T-helper 2 cell (primary cell): ENCODE results near the gene DNAJC28.
A peak's percentile ranks its signal among the peaks of the same experiment; 100 is the strongest.
"Not testable (repeated sequence)": the region's sequence is repeated elsewhere in the genome, so short reads cannot be mapped to it uniquely, and the experiment has no call there.

Experiments used
- DNase-seq, 5 experiments: peaks; one replicate each; pipeline versions ENCODE4 v3.0.0 to v3.0.0-alpha.2; 2012 to 2022

Gene DNAJC28

DNA sequence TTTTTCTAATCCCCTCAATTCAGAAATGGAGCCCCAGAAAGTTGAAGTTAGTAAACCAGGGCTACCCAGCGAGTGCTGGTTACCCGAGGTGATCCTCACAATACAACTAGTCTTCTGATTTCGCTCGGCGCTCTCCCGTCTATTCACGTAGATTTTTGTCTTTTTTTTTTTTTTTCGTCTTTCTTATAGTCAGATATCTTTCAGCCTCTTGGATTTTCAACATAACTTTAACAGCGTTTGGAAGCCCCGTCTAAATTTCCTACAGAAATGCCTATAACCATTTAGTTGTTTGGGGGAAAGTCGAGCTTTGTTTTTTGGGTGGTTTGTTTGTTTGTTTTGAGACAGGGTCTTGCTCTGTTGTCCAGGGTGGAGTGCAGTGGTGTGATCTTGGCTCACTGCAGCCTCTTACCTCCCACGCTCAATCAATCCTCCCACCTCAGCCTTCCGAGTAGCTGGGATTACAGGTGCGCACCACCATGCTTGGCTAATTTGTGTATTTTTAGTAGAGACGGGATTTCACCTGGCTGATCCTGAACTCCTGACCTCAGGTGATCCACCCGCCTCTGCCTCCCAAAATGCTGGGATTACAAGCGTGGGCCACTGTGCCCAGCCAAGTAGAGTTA, 10.9 kb downstream of the DNAJC28 start:
- DNase-seq = no peak

DNA sequence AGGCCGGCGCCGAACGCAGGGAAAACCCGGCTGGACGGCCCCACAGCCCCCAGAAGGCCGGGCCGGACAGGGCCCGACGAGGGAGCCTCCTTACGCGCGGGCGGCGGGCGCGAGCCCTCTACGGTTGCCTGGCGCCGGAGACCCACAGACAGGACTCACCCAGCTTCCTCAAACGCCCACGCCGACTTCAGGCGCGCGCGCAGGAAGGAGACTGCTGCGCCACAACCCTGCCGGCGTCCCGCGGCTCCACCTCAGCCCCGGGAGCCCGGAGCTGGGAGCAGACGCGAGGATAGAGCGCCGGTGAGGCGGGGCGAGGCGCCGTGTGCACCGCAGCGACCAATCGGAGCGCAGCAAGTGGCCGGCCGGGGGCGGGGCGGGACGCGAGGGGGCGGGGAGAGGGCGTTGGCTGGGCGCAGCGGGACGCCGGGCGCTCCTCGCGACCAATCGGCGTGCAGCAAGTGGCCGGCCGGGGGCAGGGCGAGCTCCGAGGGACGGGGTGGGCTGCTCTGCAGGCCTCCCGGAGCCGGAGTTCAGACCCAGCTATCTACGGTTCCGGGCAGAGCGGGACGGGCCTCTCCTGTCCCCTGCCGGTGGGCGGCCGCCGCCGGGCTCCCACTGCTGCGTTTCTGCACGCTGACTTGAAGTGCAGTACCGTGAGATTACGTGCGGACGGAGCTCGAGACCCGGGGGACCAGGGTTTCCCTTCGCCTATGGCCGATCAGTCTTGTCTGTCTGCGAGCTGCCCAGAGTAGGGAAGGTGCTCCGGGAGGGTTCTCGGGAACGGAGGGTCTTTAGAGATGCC, 11.6 kb downstream of the DNAJC28 start, which contains the start of gene TMEM50B:
TMEM50B (minus strand) TSS at position 296 of the 802 bp plus-strand sequence. CDS start 11,089 bp downstream, outside the sequence.
- DNase-seq = peak; percentile 93 to 97 (median 96)

DNA sequence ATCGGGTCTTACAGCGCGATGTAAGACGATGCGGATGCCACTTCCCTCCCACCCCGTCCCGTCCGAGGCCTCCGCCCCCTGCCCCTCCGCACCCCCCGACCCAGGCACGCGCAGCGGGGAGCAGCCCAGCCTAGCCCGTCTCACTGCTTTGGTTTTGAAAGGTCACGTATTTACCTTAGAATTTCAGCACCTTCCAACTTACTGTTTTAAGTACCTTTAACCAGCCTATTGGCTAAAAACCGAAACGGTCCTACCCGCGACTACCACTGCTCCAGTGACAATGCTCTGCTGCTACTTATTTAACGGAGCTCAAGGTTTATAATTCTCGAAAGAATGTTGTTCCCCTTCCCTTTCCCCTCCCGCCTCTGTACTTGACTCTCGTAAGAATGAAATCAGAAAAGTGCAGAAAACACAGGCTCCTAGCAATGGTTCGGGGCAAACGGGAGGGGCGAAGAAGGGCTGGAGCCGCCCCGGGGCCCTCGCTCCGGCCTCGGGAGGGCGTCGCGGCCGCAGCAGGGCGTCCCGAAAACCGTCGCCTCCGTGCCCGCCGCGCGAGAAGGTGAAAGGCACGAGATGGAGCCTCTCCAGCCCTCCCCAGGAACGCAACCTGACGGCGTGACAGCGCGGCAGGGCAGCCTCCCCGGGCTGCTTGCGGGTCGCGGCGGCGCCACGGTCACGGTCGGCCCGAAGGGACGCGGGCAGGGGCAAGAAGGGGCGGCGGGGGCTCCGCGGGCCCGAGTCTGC, 12.4 kb downstream of the DNAJC28 start:
- peak in 4 of 5 experiments; percentile 15 to 67 (median 26) for DNase-seq

DNA sequence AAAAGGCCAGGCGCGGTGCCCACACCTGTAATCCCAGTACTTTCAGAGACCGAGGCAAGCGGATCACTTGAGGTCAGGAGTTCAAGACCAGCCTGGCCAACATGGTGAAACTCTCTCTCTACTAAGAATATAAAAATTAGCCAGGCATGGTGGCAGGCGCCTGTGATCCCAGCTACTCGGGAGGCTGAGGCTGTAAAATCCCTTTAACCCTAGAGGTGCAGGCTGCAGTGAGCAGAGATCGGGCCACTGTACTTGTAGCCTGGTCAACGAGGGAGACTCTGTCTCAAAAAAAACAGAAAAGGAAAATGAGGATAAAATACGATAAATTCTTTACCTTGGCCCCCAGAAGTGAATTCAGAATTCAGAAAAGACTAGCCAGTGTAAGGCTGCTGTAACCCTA, 13.3 kb downstream of the DNAJC28 start:
- DNase-seq = no peak

DNA sequence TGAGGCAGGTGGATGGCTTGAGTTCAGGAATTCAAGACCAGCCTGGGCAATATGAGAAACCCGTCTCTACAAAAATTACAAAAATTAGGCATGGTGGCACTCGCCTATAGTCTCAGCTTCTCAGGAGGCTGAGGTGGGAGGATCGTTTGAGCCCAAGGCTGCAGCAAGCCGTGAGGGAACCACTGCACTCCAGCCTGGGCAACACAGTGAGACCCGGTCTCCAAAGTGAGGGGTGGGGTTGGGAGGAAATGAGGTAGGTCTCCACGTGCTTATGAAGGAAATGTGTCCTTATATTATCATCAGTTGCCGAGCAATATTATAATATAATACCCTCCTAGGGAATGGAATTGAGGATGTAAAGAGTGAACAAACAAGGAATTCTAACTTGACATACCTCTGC, 14.4 kb downstream of the DNAJC28 start:
- no peak for DNase-seq

DNA sequence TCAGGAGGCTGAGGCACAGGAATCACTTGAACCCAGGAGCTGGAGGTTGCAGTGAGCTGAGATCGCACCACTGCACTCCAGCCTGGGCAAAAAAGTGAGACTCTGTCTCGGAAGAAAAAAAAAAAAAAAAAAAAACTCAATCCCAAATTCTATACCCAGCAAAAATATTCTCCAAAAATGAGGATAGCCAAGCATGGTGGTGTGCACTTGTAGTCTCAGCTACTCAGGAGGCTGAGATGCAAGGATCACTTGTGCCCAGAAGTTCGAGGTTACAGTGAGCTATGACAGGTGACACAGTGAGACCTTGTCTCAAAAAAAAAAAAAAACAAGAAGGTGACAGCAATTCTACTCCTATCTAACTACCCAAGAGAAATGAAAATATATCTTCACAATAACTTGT, 18.2 kb downstream of the DNAJC28 start:
- DNase-seq = no peak

DNA sequence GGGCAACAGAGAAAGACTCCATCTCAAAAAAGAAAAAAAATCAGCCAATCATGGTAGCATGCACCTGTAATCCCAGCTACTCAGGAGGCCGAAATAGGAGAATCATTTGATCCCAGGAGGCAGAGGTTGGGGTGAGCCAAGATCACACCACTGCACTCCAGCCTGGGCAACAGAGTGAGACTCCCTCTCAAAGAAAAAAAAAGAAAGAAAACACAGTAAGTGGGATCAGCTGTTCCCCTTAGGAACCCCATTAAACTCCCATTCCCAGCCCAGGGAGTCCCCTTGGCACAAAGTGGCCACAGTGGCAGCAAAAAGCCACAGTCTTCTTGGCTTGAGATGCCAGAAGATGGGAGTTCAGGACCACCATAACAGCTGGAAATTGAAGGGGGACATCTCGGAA, 20.8 kb downstream of the DNAJC28 start:
- no peak for DNase-seq

DNA sequence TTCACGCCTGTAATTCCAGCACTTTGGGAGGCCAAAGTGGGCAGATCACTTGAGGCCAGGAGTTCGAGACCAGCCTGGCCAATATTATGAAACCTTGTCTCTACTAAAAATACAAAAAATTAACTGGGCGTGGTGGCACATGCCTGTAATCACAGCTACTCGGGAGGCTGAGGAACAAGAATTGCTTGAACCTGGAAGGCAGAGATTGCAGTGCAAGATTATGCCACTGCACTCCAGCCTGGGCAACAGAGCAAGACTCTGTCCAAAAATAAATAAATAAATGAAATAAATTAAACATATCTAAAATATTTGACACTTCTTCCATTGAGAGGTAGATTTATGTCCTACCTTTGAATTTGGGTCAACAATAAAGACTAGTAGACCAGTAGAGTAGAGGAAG, 22.3 kb downstream of the DNAJC28 start:
- not testable (repeated sequence) for DNase-seq

DNA sequence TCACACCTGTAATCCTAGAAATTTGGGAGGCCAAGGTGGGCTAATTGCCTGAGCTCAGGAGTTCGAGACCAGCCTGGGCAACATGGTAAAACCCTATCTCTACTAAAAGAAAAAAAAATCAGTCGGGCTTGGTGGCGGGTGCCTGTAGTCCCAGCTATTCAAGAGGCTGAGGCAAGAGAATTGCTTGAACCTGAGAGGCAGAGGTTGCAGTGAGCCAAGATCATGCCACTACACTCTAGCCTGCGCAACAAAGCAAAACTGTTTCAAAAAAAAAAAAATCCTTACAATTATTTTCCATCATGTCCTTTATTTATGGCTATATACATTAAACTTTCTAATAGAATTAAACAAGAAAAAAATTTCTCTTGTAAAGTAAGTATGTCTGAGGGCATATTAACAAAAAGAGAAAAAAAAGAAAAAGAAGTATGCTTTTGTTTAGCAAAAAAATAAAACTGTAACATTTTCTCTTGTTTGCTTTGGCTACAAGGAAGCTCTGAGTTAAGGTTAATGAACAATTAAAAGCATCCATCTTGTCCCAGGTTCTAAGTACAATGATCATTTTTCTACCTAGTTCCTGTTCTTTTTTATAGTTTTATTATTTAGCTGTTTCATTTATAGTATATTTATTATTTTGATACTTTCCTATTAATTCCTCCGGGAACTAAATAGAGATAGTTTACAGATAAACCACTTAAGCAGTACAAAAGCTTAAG, 29.8 kb downstream of the DNAJC28 start:
- DNase-seq = no peak

DNA sequence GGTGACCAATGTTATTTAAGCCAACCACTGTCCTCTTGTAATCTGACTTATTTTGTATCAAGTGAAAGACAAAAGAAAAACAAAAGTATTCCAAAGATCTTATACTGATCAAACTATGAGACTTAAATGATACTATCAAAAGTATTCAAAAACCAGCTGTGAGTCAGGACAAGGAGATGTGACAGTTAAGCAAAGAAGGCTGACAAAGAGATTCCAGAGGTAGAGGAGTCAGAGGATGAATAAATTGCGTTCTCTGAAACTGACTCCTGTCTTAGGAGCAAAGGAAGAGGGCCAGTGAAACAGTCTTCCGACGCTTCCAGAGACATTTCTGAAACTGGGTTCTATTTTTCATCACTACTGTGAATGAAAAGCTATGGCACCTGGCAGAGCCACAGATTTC, 32.7 kb downstream of the DNAJC28 start:
- no peak for DNase-seq

DNA sequence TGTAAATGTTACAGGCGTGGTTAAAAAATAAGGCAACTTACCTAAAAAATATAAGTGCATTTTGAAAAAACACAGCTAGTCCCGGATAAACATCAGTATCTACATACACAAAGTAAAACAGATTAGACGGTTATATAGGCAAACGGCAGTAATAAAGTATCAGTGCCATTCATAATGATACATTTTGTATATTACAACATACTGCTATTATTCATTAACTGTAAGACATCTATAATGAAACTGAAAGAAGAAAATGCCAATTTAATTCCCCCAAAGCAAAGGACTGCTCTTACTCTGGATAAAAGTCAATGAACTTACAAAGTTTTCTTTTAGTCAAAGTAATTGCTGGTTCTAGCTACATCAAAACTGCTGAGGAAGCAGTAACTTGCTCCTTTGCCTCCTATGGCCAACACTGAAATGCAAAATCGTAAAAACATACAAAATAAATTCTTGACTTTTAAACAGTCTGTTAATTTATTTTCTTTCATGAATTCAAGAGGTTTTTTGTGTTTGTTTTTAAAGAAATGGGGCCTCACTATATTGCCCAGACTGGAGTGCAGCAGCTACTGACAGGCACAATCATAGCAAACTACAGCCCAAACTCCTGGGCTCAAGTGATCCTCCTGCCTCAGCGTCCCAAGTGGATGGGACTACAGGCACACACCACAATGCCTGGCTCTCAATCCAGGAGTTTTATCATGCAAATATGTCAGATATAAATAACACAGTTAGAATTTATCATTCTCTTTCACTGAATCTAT, 35.6 kb downstream of the DNAJC28 start:
- DNase-seq = no peak

DNA sequence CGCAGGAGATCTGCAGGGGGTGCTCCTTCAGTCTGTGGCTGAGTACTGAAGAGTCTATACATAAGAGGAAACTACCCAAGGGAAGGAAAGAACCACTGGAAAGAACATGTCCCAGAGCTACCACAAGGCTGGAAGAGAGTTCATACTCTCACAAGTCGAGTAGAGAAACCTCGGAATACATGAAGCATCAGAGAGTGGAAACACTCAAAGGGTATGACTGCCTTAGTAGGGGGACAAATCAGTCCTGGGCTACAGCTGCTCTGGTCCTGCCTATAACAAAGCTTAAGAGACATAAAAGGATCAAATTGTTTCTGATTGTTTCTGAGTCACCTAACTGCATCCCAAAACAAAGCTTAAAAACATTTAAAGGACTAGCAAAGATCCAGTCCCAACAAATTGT, 39.2 kb downstream of the DNAJC28 start:
- no peak for DNase-seq

DNA sequence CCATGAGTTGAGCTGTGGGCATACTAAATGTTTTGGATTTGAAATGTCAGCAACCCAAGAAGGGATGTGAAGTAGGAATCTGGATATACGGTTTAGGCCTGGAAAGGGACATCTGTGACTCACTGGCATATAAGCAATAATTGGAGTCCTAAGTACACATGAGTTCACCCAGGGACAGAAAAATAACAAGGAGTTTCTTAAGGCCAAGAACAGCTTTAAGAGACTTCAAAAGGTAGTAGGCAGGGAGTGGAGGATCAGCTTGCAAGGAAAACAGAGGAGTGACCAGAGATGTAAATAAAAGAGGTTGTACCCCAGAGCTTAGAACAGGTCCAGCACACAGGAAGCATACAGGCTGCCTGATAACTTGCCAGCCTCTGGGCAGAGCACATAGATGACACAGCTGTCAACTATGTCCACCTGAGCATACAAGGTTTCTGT, 39.9 kb downstream of the DNAJC28 start:
- no peak for DNase-seq

DNA sequence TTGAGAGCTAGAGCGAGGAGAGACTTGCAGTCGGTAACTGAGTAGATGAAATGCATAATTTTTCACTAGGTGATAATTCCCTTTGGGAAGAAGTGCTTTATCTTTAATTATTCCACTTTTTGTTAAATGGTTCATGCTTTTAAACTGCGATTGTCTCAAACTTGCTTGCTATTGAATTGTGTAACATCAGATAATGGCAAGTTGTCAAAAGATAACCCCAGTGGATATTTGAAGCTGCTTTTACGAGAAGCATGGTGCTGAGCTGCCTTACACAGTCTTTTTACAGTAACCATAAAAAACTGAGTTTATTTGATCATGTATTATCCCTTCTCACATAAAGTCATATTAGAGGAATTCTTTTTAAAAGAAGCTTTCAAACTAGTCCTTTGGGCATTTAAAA, 41.9 kb downstream of the DNAJC28 start:
- no peak for DNase-seq

DNA sequence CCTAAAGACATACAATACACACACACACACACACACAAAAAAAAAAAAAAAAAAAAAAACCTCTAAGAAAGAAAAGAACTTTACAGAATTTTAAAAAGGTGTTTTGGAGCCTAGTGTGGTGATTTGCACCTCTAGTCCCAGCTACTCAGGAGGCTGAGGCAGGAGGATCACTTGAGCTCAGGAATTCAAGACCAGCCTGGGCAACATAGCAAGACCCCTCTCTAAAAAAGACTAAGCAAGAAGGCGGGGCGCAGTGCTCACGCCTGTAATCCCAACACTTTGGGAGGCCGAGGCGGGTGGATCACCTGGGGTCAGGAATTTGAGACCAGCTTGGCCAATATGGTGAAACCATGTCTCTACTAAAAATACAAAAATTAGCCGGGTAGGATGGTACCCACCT, 44.9 kb downstream of the DNAJC28 start:
- DNase-seq = not testable (repeated sequence)

DNA sequence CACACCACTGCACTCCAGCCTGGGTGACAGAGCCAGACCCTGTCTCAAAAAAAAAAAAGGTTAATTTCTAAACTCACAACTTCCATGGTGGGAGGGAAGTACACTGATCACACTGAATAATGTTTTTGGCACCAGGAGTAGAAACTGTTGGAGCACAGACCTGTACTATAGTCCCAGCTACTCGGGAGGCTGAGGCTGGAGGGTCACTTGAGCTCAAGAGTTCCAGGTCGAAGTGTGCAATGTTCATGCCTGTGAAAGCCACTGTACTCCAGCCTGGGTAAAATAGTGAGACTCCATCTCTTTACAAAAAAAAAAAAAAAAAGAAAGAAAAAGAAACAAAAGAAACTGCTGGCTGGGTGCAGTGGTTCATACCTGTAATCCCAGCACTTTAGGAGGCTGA, 47.0 kb downstream of the DNAJC28 start:
- DNase-seq = no peak

DNA sequence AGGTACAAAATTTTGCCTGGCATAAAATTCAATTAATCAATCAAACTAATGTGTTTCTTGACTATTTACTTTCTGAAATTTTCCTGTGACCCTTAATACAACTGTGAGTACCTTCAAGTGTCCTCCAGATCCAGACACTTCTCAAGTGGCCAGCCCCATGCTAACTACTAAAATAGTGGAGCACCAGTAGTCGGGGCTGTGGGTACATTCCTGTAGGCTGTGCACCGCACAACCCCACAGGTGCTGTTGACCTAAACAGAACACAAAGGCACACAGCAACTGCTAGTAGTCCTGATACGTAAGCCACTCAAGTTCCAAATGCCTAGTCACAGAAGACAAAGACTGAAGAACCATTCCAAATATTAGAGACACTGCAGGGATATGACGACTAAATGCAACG, 48.3 kb downstream of the DNAJC28 start:
- DNase-seq = no peak

DNA sequence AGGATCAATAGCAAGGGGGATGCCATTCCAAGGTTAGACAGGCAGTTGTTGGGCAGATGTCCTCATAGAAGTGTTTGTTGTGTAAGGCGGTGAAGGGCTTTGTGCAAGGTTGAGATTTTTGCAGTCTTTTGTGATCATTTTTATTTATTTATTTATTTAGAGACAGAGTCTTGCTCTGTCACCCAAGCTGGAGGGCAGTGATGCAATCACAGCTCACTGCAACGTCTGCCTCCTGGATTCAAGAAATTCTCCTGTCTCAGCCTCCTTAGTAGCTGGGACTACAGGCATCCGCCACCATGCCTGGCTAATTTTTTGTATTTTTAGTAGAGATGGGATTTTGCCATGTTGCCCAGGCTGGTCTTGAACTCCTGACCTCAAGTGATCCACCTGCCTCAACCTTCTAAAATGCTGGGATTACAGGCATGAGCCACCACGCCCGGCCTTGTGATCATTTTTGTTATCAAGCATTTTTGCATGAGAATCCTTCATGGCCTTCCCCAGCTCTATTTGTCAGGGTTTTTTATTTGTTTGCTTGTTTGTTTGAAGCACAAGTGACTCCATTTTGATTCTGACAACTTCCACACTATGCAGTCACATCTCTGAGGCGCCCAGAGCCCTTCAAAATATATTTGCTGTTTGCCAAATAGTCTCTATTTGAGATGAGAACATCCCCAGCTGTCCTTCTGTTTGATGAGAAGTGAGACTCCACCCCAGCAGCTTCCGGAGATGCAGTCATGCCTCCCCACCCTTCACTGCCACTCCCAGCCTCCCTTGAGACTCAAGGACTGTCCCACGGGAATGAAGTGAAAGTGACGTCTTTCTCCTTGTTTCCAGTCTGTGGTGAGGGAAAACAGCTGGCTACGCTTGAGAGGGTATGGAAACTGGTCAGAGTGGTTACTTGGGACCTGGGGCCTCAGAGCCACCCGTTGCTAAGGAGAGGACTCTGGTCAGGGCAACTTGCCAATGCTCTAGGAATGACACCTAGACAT, 49.7 kb downstream of the DNAJC28 start:
- no peak for DNase-seq
